Measurements from ENCODE around the gene ZNF467.

The ZNF467 gene

DNA sequence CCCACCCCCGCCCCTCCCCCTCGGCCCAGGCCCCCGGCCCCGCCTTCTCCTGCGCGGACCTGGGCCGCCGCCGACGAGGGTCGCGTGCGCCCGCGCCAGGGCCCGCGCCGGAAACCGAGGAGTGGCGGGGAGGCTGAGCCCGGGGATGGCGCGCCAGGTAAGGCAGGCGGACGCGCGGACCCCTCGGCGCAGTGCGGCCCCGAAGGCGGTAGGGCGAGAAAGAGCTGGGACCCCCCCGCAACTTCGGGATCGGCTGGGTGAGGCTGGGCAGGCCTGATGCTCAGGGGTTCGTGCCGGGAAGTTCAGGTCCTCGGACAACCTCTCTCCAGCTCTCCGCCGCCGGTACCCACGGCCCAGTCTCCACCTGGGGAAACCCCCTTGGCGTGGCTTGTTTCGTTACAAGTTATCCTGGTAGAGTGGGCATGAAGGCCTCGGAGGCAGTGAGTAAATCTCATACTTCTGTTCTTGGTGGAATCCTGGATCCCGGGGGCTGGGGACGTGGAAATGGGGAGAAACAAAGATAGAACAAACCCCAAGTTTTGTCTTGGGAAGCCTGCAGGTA, 58.4 kb downstream of the ZNF467 start:
- Histone ChIP-seq H3K27me3 (ENCODE audit: control insufficient read depth, insufficient read depth, low read length) (peaks cover 9% of the 10 kb centered on the region; the same call in 1 of the 2 replicates), H3K27ac (ENCODE audit: low read depth, low read length) (no peak overlapping the region), H3K9ac (ENCODE audit: low read depth, low read length) (peak overlapping the region; percentile 76), H3K9me3 (ENCODE audit: control insufficient read depth, insufficient read depth, low read length) (peaks cover 9% of the 10 kb centered on the region), H3K4me1 (ENCODE audit: control insufficient read depth, insufficient read depth, low read length) (peaks cover 5% of the 10 kb centered on the region; the same call in 1 of the 2 replicates), H3K36me3 (ENCODE audit: control insufficient read depth, insufficient read depth, low read length) (no peaks in the 10 kb centered on the region), H3K4me3 (ENCODE audit: low read depth, low read length) (peak overlapping the region; percentile 88)

Data from HUES48 (cell line).